ENCODE measurements around the gene ZNF212.
"Not testable (repeated sequence)": the region's sequence is repeated elsewhere in the genome, so short reads cannot be mapped to it uniquely, and the experiment has no call there.

DNA sequence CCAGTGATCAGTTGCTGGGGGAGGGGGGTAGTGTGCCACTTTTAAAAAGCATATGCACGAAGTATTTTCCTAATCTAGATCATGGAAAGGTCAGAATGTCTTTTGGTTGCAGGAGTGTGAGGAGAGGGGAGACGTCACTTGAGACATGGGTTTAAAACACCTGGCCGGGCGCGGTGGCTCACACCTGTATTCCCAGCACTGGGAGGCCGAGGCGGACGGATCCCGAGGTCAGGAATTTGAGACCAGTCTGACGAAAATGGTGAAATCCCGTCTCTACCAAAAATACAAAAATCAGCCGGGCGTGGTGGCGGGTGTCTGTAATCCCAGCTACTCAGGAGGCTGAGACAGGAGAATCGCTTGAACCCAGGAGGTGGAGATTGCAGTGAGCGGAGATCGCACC, 13.1 kb upstream of the ZNF212 start:
- not testable (repeated sequence) for TF ChIP-seq CTCF, POLR2A (IDR thresholded peaks at IDR 0.05)
